HG02763 (cell line): Measurements from ENCODE around the gene DDX20.

Source experiments
- ATAC-seq: cut with Tn5 transposase; IDR thresholded peaks from one replicate; pipeline ENCODE4 v1.9.1; 2021; ENCODE audit warnings: mild to moderate bottlenecking, moderate library complexity; ENCODE audit not compliant: unreplicated experiment

DDX20 gene, protein sequence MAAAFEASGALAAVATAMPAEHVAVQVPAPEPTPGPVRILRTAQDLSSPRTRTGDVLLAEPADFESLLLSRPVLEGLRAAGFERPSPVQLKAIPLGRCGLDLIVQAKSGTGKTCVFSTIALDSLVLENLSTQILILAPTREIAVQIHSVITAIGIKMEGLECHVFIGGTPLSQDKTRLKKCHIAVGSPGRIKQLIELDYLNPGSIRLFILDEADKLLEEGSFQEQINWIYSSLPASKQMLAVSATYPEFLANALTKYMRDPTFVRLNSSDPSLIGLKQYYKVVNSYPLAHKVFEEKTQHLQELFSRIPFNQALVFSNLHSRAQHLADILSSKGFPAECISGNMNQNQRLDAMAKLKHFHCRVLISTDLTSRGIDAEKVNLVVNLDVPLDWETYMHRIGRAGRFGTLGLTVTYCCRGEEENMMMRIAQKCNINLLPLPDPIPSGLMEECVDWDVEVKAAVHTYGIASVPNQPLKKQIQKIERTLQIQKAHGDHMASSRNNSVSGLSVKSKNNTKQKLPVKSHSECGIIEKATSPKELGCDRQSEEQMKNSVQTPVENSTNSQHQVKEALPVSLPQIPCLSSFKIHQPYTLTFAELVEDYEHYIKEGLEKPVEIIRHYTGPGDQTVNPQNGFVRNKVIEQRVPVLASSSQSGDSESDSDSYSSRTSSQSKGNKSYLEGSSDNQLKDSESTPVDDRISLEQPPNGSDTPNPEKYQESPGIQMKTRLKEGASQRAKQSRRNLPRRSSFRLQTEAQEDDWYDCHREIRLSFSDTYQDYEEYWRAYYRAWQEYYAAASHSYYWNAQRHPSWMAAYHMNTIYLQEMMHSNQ

DNA sequence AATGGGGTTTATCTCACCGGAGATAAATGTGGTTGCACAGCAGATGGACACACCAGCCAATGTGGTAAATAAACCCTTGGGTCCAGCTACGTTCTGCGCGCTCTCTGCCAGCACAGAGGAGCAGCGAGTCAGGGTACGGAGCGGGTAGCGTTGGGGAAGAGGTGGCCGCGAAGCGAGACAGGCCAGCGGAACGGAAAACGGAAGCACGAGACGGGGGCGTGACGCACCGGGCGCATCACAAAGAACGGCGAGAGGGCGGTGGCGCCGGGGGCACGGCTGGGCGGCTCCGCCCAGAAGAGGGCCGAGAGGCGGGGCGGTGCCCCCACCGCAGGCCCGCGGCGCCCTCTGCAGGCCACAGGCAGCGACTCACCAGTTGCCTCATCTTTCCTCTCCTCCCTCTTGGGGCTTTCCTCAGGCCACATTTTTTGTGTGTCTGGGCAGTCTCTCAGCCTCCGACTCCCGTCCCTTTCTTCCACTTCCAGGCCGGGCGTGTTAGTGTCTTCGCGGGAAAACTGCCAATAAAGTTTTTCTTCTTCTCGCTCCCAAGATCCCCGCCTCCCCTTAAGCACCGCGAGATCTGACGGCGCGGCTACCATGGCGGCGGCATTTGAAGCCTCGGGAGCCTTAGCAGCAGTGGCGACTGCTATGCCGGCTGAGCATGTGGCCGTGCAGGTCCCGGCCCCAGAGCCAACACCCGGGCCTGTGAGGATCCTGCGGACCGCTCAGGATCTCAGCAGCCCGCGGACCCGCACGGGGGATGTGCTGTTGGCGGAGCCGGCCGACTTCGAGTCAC, at the start of gene DDX20:
Gene DDX20, plus strand, starts transcription at position 571 of the 793 bp plus-strand sequence. Its CDS starts 24 bp downstream, at position 595.
- peak; percentile 90 for ATAC-seq

DNA sequence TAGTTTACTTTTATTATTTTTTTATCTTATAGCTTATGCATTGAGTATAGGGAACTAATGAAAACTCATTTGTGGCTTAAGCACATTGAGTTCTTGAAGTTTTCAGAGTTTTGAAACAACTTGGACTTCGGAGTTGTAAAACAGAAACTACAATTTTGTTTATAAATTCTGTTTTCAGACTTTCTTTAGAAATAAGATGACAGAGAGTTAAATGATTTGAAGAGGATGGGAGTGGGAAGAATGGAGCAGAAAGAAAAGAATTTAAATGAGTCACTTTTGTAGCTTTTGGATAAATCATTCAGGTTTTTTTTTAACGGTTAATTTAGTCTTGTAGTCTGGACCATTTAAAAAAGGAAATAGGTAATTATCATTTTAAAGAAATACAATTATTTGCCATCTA, 48.8 kb upstream of the DDX20 start:
- ATAC-seq, result no peak

DNA sequence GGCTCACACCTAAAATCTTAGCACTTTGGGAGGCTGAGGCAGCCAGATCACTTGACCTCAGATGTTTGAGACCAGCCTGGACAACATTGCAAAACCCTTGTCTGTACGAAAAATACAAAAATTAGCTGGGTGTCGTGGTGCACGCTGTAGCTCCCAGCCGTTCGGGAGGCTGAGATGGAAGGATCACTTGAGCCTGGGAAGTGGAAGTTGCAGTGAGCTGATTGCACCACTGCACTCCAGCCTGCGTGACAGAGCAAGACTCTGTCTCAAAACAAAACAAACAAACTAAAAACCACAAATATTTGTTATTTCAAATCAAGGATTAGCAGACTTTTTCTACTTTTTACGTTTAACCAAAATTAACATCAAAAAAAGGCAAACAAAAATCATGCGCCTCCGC, 47.8 kb upstream of the DDX20 start:
- ATAC-seq, result no peak

DNA sequence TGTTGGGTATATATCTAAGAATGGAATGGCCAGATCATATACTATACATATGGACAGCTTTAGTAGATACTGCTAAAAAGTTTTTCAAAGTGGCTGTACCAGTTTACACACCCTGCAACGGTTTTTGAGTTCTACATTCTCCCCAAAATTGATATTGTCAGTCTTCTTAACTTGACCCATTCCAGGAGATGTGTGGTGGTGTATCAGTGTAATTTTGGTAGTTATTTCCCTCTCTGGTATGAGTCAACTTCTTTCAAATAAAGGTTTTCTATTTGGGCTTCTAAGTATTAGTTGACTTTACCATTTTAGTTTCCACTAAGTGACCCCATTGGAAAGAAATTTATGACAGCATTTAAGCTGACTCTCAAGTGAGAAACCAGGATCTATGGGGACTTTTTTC, 45.7 kb upstream of the DDX20 start:
- no peak for ATAC-seq

DNA sequence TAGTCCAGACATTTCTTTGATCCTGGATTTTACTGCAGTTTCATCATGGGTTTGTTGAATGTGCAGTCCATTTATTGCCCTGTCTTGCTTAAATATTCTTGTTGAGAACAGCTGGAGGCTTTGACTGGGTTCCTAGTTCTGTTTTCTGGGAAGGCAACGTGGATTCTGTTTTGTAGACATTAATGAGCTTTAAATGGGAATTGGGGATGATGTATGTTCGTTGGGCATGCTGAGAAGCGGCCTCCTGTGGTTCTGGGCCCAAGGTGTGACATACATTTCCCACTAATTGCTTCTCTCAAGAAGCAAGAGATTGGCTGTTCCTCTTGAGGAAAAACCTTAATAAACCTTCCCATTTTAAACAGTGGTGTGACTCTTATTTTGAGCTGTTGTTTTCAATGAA, 39.4 kb upstream of the DDX20 start:
- no peak for ATAC-seq

- ATAC-seq, result no peak
Observed at GRCh38 chr1:111717450-111717849, 38.3 kb upstream of the DDX20 start.

GRCh38 chr1:111719135-111719534, 36.6 kb upstream of the DDX20 start:
- ATAC-seq, result no peak

DNA sequence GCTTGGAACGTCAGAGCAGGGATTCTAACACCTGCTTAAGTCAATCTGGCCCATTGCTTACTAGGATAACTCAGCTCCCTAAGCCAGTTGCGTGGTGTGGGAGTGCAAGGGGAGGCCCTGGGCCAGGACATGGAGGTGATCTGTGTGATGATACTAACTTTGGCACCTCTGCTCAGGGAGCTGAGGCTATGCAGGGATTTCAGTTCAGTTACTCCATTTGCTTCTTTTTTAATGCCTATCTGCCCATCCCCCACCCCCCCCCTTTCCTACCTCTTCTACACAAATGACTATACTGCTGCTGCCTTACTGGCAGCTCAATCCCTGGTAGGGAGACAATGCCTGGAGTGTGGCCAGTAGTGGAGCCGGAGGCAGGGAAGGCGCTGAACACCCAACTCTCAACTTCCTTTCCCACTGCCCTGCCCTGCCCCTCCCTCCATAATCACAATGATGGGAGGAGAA, 36.0 kb upstream of the DDX20 start:
- no peak for ATAC-seq

DNA sequence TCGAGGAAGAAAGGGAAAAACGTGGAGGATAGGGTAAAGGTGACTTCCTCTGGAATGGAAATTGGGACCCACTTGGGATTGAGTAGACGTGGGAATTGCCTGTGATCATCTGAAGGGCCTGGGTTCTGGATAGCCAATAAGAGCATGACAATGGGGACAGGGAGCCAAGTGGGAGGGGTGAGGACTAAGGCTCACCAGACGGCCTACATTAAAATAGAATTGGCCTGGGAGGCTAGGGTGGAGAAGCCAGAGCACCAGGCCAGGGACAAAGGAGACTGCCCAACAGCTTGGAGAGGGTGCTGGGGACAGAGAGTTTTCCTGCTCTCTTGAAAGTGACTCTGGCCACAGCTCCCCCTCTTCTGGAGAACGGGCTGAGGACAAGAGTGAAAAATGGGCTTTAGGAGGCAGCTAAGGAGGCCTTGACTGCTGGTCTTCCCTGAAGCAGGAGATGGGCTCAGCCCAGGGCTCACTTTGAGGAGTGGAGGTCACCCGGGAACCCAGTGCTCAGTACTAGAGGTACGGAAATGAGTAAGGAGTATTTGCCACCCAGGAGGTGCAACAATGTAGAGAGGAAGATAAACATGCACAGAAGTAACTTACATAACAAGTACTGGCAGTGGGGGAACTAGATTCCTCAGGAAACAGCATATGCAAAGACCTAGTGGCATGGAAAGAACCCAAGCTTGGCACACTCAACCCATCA, 35.3 kb upstream of the DDX20 start:
- ATAC-seq, result no peak

DNA sequence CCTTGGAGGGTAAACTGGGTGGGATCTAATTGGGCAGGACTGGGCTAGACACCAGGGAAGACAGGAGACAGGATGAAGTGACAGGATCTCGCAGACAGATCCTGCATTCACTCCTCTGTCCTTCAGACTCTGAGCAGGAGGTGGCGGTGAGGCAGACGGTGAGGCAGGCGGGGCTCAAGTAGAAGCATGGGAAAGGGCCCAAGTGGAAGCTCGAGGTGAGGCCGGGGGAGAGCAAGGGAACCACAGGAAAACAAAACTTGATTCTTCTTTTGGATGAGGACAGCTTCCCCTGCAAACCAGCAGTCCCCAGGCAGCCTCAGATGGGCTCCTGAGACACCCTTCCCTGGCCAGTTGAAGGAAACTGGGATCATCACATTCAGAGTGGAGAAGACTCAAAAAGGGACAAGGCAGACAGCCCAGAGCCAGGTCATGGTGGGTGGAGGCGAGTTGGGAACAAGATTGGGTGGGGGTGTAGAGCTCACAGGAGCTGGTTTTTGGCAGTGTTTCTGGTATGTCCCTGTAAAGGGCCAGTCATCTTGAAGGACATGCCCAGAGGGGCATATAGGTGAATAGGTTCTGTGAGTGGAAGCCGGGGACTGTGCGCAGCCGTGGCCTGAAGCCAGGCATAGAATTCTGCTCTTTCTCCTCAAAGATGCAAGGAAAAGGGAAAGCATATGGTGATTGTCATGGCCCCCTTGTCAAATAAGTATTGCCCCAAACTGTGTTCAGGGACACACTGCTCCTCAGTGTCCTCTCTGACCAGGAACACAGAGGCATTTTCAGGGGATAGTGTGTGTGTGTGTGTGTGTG, 34.5 kb upstream of the DDX20 start:
- ATAC-seq, result no peak

DNA sequence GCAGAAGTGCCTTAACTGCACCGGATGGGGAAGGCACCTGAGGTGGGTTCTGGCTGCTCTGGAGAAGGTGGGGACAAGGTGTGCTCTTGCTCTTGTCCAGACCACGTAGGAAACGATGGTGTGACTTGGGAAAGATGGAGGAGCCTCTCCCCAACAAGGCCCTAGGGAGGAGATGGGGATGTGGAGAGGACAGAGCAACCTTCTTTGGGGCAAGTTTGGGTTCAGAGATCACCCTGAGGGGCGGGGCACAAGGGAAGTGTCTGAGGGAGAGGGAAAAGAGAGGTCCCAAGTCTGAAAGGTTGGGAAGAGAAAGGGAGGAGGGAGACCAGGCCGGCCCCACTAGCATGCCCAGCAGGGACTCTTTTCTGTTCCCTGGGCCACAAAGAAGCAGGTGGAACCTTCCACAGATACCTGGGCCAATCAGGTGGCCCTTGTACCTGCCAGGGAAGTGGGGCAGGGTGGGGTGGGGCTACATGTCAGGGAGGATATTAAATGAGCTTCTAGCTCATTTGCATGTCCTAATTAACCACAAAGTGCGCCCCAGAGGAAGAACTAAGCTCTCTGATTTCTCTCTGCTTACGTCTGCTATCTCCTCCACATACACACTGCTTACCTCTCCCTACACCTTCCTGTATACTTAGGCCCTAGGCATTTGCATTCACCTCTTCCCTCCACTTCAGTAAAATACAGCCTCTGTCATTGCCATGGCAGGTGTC, 32.5 kb upstream of the DDX20 start:
- ATAC-seq, result no peak

GRCh38 chr1:111723871-111724270, 31.8 kb upstream of the DDX20 start:
- no peak for ATAC-seq

- ATAC-seq, result no peak
Observed at GRCh38 chr1:111725192-111725591, 30.5 kb upstream of the DDX20 start.

GRCh38 chr1:111727056-111727455, 28.6 kb upstream of the DDX20 start:
- no peak for ATAC-seq

DNA sequence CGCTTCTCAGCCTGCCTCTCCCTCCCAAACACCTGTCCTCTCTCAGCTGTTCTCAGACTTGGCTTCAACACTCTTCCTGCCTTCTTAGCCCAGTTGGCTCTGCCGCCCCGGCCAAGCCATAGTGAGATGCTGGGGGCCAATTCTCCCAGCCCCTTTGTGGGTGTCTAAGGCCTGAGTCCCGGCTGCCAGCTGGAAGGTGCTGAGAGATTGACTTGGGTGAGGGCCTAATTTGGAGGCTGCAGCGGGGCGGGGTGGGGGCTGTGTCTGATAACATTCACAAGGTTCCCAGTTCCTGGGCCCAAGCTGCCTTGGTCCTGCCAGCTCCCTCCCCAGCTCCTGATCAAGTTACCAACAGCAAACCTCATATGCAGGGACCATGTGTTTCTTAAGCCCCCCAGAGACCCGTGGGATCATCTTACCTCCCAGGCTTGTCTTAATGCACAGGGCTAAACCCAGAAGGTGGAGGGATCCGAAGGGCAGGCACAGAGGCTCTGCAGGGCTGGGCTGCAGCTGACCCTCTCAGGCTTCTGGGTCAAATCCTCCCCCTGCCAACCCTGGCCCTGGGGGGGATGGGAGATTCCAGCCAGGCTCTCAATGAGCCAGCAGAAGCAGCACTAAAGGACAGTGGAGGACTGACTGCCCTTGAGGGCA, 26.3 kb upstream of the DDX20 start:
- no peak for ATAC-seq

DNA sequence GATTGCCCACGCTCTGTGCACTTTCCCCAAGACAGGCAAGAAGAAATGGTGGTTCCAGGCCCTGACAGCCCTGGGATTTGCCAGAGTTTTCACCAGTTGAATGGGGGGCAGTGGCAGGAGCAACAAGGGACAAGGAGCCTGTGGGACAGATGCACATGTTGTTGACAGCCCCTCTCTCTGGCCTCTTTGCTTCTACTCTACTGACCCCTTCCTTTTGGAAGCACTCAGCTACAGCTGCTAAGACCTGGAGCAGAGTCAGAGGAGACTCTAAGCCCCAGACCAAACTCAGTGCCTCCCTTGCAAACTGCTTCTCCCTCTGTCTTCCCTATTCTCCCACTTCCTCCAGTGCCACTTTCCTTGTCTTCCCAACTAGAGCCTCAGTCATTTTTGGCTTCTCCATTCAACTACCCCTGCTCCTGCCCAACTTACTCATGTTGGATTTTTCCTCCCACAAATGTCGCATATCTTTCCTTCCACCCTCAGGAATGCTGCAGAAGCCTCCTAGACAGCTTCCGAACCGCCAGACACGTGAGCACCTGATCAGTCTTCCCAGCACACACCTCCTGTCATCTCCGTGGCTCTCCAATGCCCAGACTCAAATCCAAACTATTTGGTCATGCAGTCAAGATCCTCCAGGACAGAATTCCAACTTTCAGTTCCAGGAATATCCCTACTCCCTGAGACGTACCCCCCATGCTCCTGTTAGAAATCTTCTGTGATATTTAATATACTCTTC, 25.6 kb upstream of the DDX20 start:
- ATAC-seq, result no peak

- ATAC-seq, result no peak
Observed at GRCh38 chr1:111730706-111731105, 25.0 kb upstream of the DDX20 start.

GRCh38 chr1:111731956-111732355, 23.7 kb upstream of the DDX20 start:
- ATAC-seq, result no peak
